PC-3 (cell line): ENCODE measurements around the gene PREX1.

ENCODE experiments used
- CTCF ChIP-seq: fragments of 300-600 bp; sonication (generic); conservative IDR thresholded peaks from 2 replicates; pipeline ENCODE4 v1.5.1; 2017; ENCODE audit warnings: antibody characterized with exemption, low read depth, mild to moderate bottlenecking, low read length
- EZH2 ChIP-seq: fragments of 300-600 bp; sonication (generic); IDR thresholded peaks from one replicate; pipeline ENCODE4 v1.6.1; 2017; ENCODE audit warnings: antibody characterized with exemption, mild to moderate bottlenecking, low read length; ENCODE audit not compliant: unreplicated experiment
- EZH2phosphoT487 ChIP-seq: fragments of 300-600 bp; sonication (generic); IDR thresholded peaks from 2 replicates; pipeline ENCODE4 v1.6.1; 2018; ENCODE audit warnings: mild to moderate bottlenecking, antibody characterized with exemption, low read length, borderline replicate concordance

DNA sequence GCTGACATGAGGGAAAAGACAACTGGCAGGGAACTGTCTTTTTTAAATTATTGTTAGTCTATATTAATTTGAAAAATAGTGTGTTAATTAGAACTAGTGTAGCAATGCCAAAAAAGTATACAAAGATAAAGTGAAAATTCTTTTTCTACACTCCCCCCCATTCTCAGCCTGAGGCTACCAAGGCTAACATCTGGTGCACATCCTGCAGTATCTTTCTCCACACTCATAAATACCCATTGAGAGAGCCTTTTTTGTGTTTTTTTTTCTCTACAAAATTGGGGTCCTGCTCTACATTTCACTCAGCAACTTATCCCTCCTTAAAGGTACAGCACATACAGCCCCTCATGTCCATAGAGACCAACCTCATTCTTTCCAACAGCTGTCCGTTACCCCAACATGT lies 20.7 kb downstream of the PREX1 start:
- TF ChIP-seq CTCF (no peak), EZH2 (no peak), EZH2phosphoT487 (no peak)
